MM.1S (cell line): ENCODE data around the gene ARF1.

Experiments used
- DNase-seq: peaks from one replicate; pipeline ENCODE4 v3.0.0-alpha.2; 2015
- H2AFZ ChIP-seq: fragments of 300-600 bp; sonication (generic); 2 replicates; pipeline ENCODE4 v1.6.0; 2016; ENCODE audit warnings: antibody characterized with exemption, low read length
- H3F3A ChIP-seq: fragments of 300-600 bp; sonication (generic); 2 replicates; pipeline ENCODE4 v1.6.1; 2016; ENCODE audit warnings: mild to moderate bottlenecking, antibody characterized with exemption, low read length, moderate library complexity, mixed read lengths; ENCODE audit not compliant: insufficient read depth
- H3K27ac ChIP-seq: fragments of 300-600 bp; sonication (generic); 2 replicates; pipeline ENCODE4 v1.5.1; 2016; ENCODE audit warnings: mild to moderate bottlenecking, low read length
- H3K27me3 ChIP-seq: fragments of 300-600 bp; sonication (generic); replicated peaks from 2 replicates; pipeline ENCODE4 v1.6.0; 2016; ENCODE audit warnings: low read length; ENCODE audit not compliant: insufficient read depth
- H3K36me3 ChIP-seq: fragments of 300-600 bp; sonication (generic); replicated peaks from 2 replicates; pipeline ENCODE4 v1.6.1; 2016; ENCODE audit warnings: mild to moderate bottlenecking, low read length, mixed read lengths; ENCODE audit not compliant: insufficient read depth
- H3K4me1 ChIP-seq: fragments of 300-600 bp; sonication (generic); 2 replicates; pipeline ENCODE4 v1.6.1; 2016; ENCODE audit warnings: low read length, mixed read lengths
- H3K4me2 ChIP-seq: fragments of 300-600 bp; sonication (generic); 2 replicates; pipeline ENCODE4 v1.6.0; 2016; ENCODE audit warnings: low read depth, low read length
- H3K4me3 ChIP-seq: fragments of 300-600 bp; sonication (generic); 2 replicates; pipeline ENCODE4 v1.5.1; 2016; ENCODE audit warnings: low read length, mixed read lengths
- H3K79me2 ChIP-seq: fragments of 300-600 bp; sonication (generic); 2 replicates; pipeline ENCODE4 v1.6.1; 2016; ENCODE audit warnings: mixed run types, low read length, mixed read lengths
- H3K9ac ChIP-seq: fragments of 300-600 bp; sonication (generic); 2 replicates; pipeline ENCODE4 v1.6.1; 2016; ENCODE audit warnings: low read length, mixed read lengths
- H3K9me2 ChIP-seq: fragments of 300-600 bp; sonication (generic); replicated peaks from 2 replicates; pipeline ENCODE4 v1.6.1; 2016; ENCODE audit warnings: mild to moderate bottlenecking, low read length, mixed read lengths; ENCODE audit not compliant: insufficient read depth
- H3K9me3 ChIP-seq: fragments of 300-600 bp; sonication (generic); replicated peaks from 2 replicates; pipeline ENCODE4 v1.6.1; 2016; ENCODE audit warnings: mild to moderate bottlenecking, low read length, mixed read lengths; ENCODE audit not compliant: insufficient read depth
- H4K20me1 ChIP-seq: fragments of 300-600 bp; sonication (generic); 2 replicates; pipeline ENCODE4 v1.6.1; 2016; ENCODE audit warnings: mild to moderate bottlenecking, low read length, moderate library complexity, mixed read lengths; ENCODE audit not compliant: insufficient read depth
- CTCF ChIP-seq: fragments of 300-600 bp; sonication (generic); IDR thresholded peaks from 2 replicates; pipeline ENCODE4 v1.5.1; 2016; ENCODE audit warnings: antibody characterized with exemption, low read length, mixed read lengths
- EZH2 ChIP-seq: fragments of 300-600 bp; sonication (generic); optimal IDR thresholded peaks from 2 replicates; pipeline ENCODE3; 2017; ENCODE audit warnings: low read depth, mild to moderate bottlenecking, antibody characterized with exemption, low read length, mixed read lengths
- EZH2phosphoT487 ChIP-seq: fragments of 300-600 bp; sonication (generic); IDR thresholded peaks from 2 replicates; pipeline ENCODE4 v1.6.1; 2018; ENCODE audit warnings: antibody characterized with exemption, low read length

ARF1 gene

GRCh38 chr1:228091084-228091483, 8.6 kb downstream of the ARF1 start:
- Histone ChIP-seq H3K9ac (peak overlapping the region; percentile 23; the same call in 1 of the 2 replicates), H3K4me1 (peaks cover 57% of the 10 kb centered on the region), H3K9me3 (no peaks in the 10 kb centered on the region), H3K27me3 (no peaks in the 10 kb centered on the region), H4K20me1 (peaks cover 100% of the 10 kb centered on the region), H3K79me2 (peaks cover 100% of the 10 kb centered on the region), H3K27ac (peak overlapping the region; percentile 81), H3K36me3 (peaks cover 24% of the 10 kb centered on the region), H3K9me2 (no peaks in the 10 kb centered on the region), H3K4me3 (no peak overlapping the region), H2AFZ (no peak overlapping the region), H3F3A (peaks cover 51% of the 10 kb centered on the region), H3K4me2 (peak overlapping the region; percentile 39)
- no peak for TF ChIP-seq EZH2phosphoT487
- no peak for TF ChIP-seq EZH2
- no peak for TF ChIP-seq CTCF
- no peak for DNase-seq

- peaks cover 43% of the 10 kb centered on the region for H3K4me1 ChIP-seq
- no peak overlapping the region for H3K4me3 ChIP-seq
- no peaks in the 10 kb centered on the region for H3K9me2 ChIP-seq
- no peak overlapping the region for H3K27ac ChIP-seq
- DNase-seq = no peak
- no peaks in the 10 kb centered on the region for H3K9me3 ChIP-seq
- H3K36me3 ChIP-seq = peaks cover 24% of the 10 kb centered on the region
- no peaks in the 10 kb centered on the region for H3K27me3 ChIP-seq
- H4K20me1 ChIP-seq = peaks cover 100% of the 10 kb centered on the region
- H3K79me2 ChIP-seq = peaks cover 100% of the 10 kb centered on the region
- no peak for TF ChIP-seq CTCF
- no peak for TF ChIP-seq EZH2
- TF ChIP-seq EZH2phosphoT487 = no peak
- no peak overlapping the region for H3K4me2 ChIP-seq
- peaks cover 48% of the 10 kb centered on the region for H3F3A ChIP-seq
- no peak overlapping the region for H2AFZ ChIP-seq
- H3K9ac ChIP-seq = no peak overlapping the region
These were observed 10.0 kb downstream of the ARF1 start for GRCh38 chr1:228092342-228093049.

GRCh38 chr1:228093050-228093906, 10.8 kb downstream of the ARF1 start:
- Histone ChIP-seq H3K9ac (no peak overlapping the region), H3K79me2 (peaks cover 100% of the 10 kb centered on the region), H3K27me3 (no peaks in the 10 kb centered on the region), H3K4me2 (no peak overlapping the region), H2AFZ (no peak overlapping the region), H3K36me3 (peaks cover 28% of the 10 kb centered on the region), H3K27ac (no peak overlapping the region), H3F3A (peaks cover 47% of the 10 kb centered on the region), H4K20me1 (peaks cover 100% of the 10 kb centered on the region), H3K4me3 (no peak overlapping the region), H3K9me3 (no peaks in the 10 kb centered on the region), H3K4me1 (peaks cover 35% of the 10 kb centered on the region), H3K9me2 (no peaks in the 10 kb centered on the region)
- DNase-seq = no peak
- TF ChIP-seq EZH2 (no peak), EZH2phosphoT487 (no peak)
